ENCODE results near the gene FBXL17. TPM values are rescaled to one million over a fixed set of nuclear protein-coding genes. Genes with fewer than 3 reads are reported as not detected.

Gene FBXL17
- total and polyA plus RNA-seq, 2 of the 13 experiments (the other 11 are each of a cell fraction or from before 2014, with no cell fraction given) = 3.0 to 7.9 TPM

- no peak for TF ChIP-seq ZNF609 (CRISPR knock-in tag; IDR thresholded peaks at IDR 0.05; ENCODE audit: borderline replicate concordance)
These were observed 436.8 kb downstream of the FBXL17 start (continued) for GRCh38 chr5:107945061-107945460.

DNA sequence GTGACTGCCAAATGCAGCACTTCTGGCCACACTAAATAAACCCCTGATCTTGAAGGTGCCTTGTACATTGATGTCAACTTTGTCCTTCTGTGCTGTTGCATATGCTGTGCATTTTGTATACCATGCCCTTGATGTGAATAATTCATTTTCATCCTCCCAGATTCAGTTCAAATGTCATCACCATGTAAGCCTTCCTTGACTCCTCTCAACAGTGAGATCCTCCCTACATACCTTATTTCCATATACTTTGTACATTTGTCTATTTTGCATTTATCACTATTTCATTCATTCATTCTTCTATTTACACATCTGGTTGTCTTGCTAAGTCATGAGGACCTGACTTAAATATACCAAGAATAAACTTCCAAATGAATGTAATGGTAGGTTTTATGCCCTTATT is 438.0 kb downstream of the FBXL17 start:
- no peaks in the 10 kb centered on the region for H4K20me1 ChIP-seq (ENCODE audit: insufficient read depth, low read length)
- no peak for TF ChIP-seq MIXL1 (CRISPR knock-in tag; IDR thresholded peaks at IDR 0.05)
- no peak for TF ChIP-seq ZNF577 (CRISPR knock-in tag; IDR thresholded peaks at IDR 0.05; ENCODE audit: borderline replicate concordance, low read depth)
- no peak for TF ChIP-seq SALL1 (CRISPR knock-in tag; IDR thresholded peaks at IDR 0.05)
- TF ChIP-seq ZNF136 (CRISPR knock-in tag; IDR thresholded peaks at IDR 0.05; ENCODE audit: low read depth) = no peak
- H3K27me3 ChIP-seq (ENCODE audit: control insufficient read depth in 1 of 2, insufficient read depth in 2 of 2, low read length in 2 of 2) = no peaks in the 10 kb centered on the region
- peaks cover 8% of the 10 kb centered on the region for H3K4me1 ChIP-seq (ENCODE audit: insufficient read depth, low read length)
- H3K36me3 ChIP-seq (replicated peaks in 1 of 2; ENCODE audit: control insufficient read depth in 1 of 2, insufficient read depth in 2 of 2, low read length in 2 of 2) = no peaks in the 10 kb centered on the region
- in situ Hi-C loops (cut with HindIII; ENCODE audit: extremely low pct_ligation_motif_present, low pct_unique_long_range_greater_than_20kb) (no loop called here), intact Hi-C loops (cut with micrococcal nuclease; ENCODE audit: unreplicated experiment) (no loop called here)
- FAIRE-seq (no peak), DNase-seq (ENCODE audit: low spot score) (no peak), ATAC-seq (no peak)
- no peak overlapping the region for H3K4me3 ChIP-seq (replicated peaks in 1 of 3; ENCODE audit: insufficient read depth in 1 of 3, low read depth in 2 of 3, low read length in 3 of 3)
- ChIA-PET CTCF (ENCODE audit: low intra/inter-chr PET ratio, low total read pairs) (no interaction called here), POLR2A (no interaction called here)
- no peak overlapping the region for H3K4me2 ChIP-seq (ENCODE audit: low read depth, low read length)
- no TSS peak for BruUV-seq (replicated peaks)
- H3K9me3 ChIP-seq (ENCODE audit: low read length) = no peaks in the 10 kb centered on the region
- H2AFZ ChIP-seq (ENCODE audit: low read length) = no peak overlapping the region
- no peak overlapping the region for H3K27ac ChIP-seq (ENCODE audit: extremely low read length, insufficient read depth, low read length)
- no peaks in the 10 kb centered on the region for H3K79me2 ChIP-seq (ENCODE audit: insufficient read depth, low read length)
- H3K9ac ChIP-seq (ENCODE audit: insufficient read depth, low read depth, low read length) = no peak overlapping the region
